CD4-positive, alpha-beta T cell treated with Interleukin-6 for 4 hours (primary cell): ENCODE measurements around the gene NTHL1.

Source experiments
- DNase-seq: peaks from one replicate; pipeline ENCODE4 v3.0.0-alpha.2; 2020; ENCODE audit warnings: mixed read lengths

Gene NTHL1

GRCh38 chr16:2083876-2084780 is 36.5 kb upstream of the NTHL1 start:
- DNase-seq = no peak

GRCh38 chr16:2083409-2083808 is 35.8 kb upstream of the NTHL1 start:
- no peak for DNase-seq

GRCh38 chr16:2082983-2083364 is 35.3 kb upstream of the NTHL1 start:
- no peak for DNase-seq

GRCh38 chr16:2082171-2082982 is 34.7 kb upstream of the NTHL1 start:
- no peak for DNase-seq

GRCh38 chr16:2081201-2082084 is 33.8 kb upstream of the NTHL1 start:
- DNase-seq = no peak

GRCh38 chr16:2079991-2080390 is 32.4 kb upstream of the NTHL1 start:
- DNase-seq = no peak

- no peak for DNase-seq
Observed at GRCh38 chr16:2079311-2079800, 31.7 kb upstream of the NTHL1 start.

GRCh38 chr16:2078691-2079090 is 31.1 kb upstream of the NTHL1 start:
- DNase-seq = no peak

- DNase-seq = no peak
Observed at GRCh38 chr16:2078096-2078495, 30.5 kb upstream of the NTHL1 start.

GRCh38 chr16:2077696-2078095 is 30.1 kb upstream of the NTHL1 start:
- DNase-seq = no peak

GRCh38 chr16:2077016-2077415 is 29.4 kb upstream of the NTHL1 start:
- DNase-seq = no peak

- DNase-seq = no peak
Observed at GRCh38 chr16:2076072-2076865, 28.6 kb upstream of the NTHL1 start.

GRCh38 chr16:2075631-2076030 is 28.0 kb upstream of the NTHL1 start:
- no peak for DNase-seq

- DNase-seq = no peak
Observed at GRCh38 chr16:2074071-2074470, 26.4 kb upstream of the NTHL1 start.

- DNase-seq = no peak
Observed at GRCh38 chr16:2072926-2073325, 25.3 kb upstream of the NTHL1 start.

- no peak for DNase-seq
Observed at GRCh38 chr16:2071454-2072202, 24.0 kb upstream of the NTHL1 start.

- DNase-seq = no peak
Observed at GRCh38 chr16:2070576-2071453, 23.2 kb upstream of the NTHL1 start.

- DNase-seq = no peak
Observed at GRCh38 chr16:2066139-2066538, 18.5 kb upstream of the NTHL1 start.

- no peak for DNase-seq
Observed at GRCh38 chr16:2064368-2064945, 16.8 kb upstream of the NTHL1 start.

- no peak for DNase-seq
Observed at GRCh38 chr16:2063861-2064260, 16.2 kb upstream of the NTHL1 start.
